ENCODE measurements around the gene HOXA3. TPM values are rescaled to one million over a fixed set of nuclear protein-coding genes. Genes with fewer than 3 reads are reported as not detected.

HOXA3 gene
- total RNA-seq, 1 experiment from 2014 or later: 9.2 TPM

GRCh38 chr7:27095897-27096767 lies 56.3 kb downstream of the HOXA3 start, which contains the start of gene HOXA1 (continued):
- TF ChIP-seq EZH2phosphoT487 (IDR thresholded peaks at IDR 0.05; ENCODE audit: borderline replicate concordance) (no peak), YY1 (IDR thresholded peaks at IDR 0.05; ENCODE audit: extremely low read depth, insufficient replicate concordance, low read depth, low read length) (peak; percentile 6), ELF1 (IDR thresholded peaks at IDR 0.05; ENCODE audit: borderline replicate concordance, low read depth) (no peak; the same call in 1 of the 2 replicates), FOSL1 (IDR thresholded peaks at IDR 0.05; ENCODE audit: low read depth) (no peak), EZH2 (IDR thresholded peaks at IDR 0.05) (no peak)

GRCh38 chr7:27095050-27095896 lies 57.1 kb downstream of the HOXA3 start:
- DNase-seq (ENCODE audit: low read depth, low spot score): no peak
- ATAC-seq: peak; percentile 26; the same call in 1 of the 2 replicates
- ChIA-PET CTCF (no interaction called here), POLR2A (interaction anchor here (1.4 to 1.9 kb wide), 3 partner anchors 11 to 20 kb away, joined by 4 to 8 read pairs (median 5); no protein-coding TSS in a partner anchor), RAD21 (ENCODE audit: low non-redundant PET in 1 of 2, low total read pairs in 2 of 2, uncharacterized antibody in 2 of 2, unreplicated experiment in 2 of 2) (no interaction called here)
- Histone ChIP-seq H3K9me3 (ENCODE audit: control insufficient read depth in 1 of 2, insufficient read depth in 1 of 2, low read depth in 1 of 2, low read length in 2 of 2) (no peaks in the 10 kb centered on the region), H3K79me2 (ENCODE audit: insufficient read depth, low read length) (peaks cover 25% of the 10 kb centered on the region), H3K36me3 (ENCODE audit: control insufficient read depth in 1 of 2, insufficient read depth in 2 of 2, low read length in 2 of 2) (no peaks in the 10 kb centered on the region), H3K9ac (ENCODE audit: low read length) (peak overlapping the region; percentile 50), H3K4me1 (ENCODE audit: control insufficient read depth in 1 of 2, insufficient read depth in 2 of 2, low read length in 2 of 2) (peaks cover 10 to 19% of the 10 kb centered on the region in 2 experiments; a peak in 3 of 4 replicates), H3K27ac (ENCODE audit: low read depth, low read length) (no peak overlapping the region; the same call in 1 of the 2 replicates), H3K9me2 (ENCODE audit: insufficient read depth) (no peaks in the 10 kb centered on the region), H2AFZ (ENCODE audit: low read depth, low read length, poor library complexity, severe bottlenecking) (no peak overlapping the region), H4K20me1 (ENCODE audit: insufficient read depth) (no peaks in the 10 kb centered on the region), H3K4me3 (replicated peaks in 1 of 2; ENCODE audit: low read depth in 1 of 2, low read length in 2 of 2) (peak overlapping the region; percentile 74 to 86), H3K4me2 (ENCODE audit: low read length) (peak overlapping the region; percentile 79), H3K27me3 (ENCODE audit: insufficient read depth, low read length) (no peaks in the 10 kb centered on the region)
- intact Hi-C loops (cut with micrococcal nuclease): no loop called here
- TF ChIP-seq EZH2phosphoT487 (IDR thresholded peaks at IDR 0.05; ENCODE audit: borderline replicate concordance) (no peak), SIN3A (IDR thresholded peaks at IDR 0.05; ENCODE audit: low read depth) (no peak), ZBTB33 (IDR thresholded peaks at IDR 0.05; ENCODE audit: extremely low read depth, insufficient replicate concordance, low read length) (no peak), SP1 (IDR thresholded peaks at IDR 0.05; ENCODE audit: low read depth) (no peak), POLR2AphosphoS5 (IDR thresholded peaks at IDR 0.05; ENCODE audit: low read depth, low read length) (no peak), CTCF (IDR thresholded peaks at IDR 0.05 in 2 of 3, conservative IDR thresholded peaks at IDR 0.05 in 1 of 3; ENCODE audit: borderline replicate concordance in 1 of 3, insufficient read depth in 1 of 3, low read depth in 2 of 3, low read length in 2 of 3) (no peak), ELF1 (IDR thresholded peaks at IDR 0.05; ENCODE audit: borderline replicate concordance, low read depth) (no peak), ZFX (IDR thresholded peaks at IDR 0.05) (no peak), ATF3 (IDR thresholded peaks at IDR 0.05) (no peak), EGR1 (IDR thresholded peaks at IDR 0.05; ENCODE audit: low read depth) (no peak), TCF7L2 (IDR thresholded peaks at IDR 0.05; ENCODE audit: borderline replicate concordance, extremely low read depth, insufficient read depth, insufficient read length) (no peak), JUND (IDR thresholded peaks at IDR 0.05) (no peak), CEBPB (IDR thresholded peaks at IDR 0.05; ENCODE audit: low read depth) (no peak), SRF (IDR thresholded peaks at IDR 0.05; ENCODE audit: low read depth) (no peak)
- BruUV-seq (replicated peaks): TSS peak; percentile 81

Data from HCT116 (cell line).